ENCODE results near the gene OR4F29. TPM values are rescaled to one million over a fixed set of nuclear protein-coding genes. Genes with fewer than 3 reads are reported as not detected.
"Not testable (repeated sequence)": the region's sequence is repeated elsewhere in the genome, so short reads cannot be mapped to it uniquely, and the experiment has no call there.

OR4F29 gene
- total RNA-seq (ENCODE audit: unreplicated experiment), result not detected
- long read RNA-seq, result 0 reads

- H3K27me3 Mint-ChIP-seq (ENCODE audit: unreplicated experiment); H3K4me1 Mint-ChIP-seq (ENCODE audit: low read depth, unreplicated experiment); H3K4me3 Mint-ChIP-seq (ENCODE audit: unreplicated experiment); H3K27ac Mint-ChIP-seq (ENCODE audit: unreplicated experiment); DNase-seq; H3K36me3 Mint-ChIP-seq (ENCODE audit: unreplicated experiment); H3K9me3 Mint-ChIP-seq (ENCODE audit: unreplicated experiment): not testable (repeated sequence)
These were observed at the start of gene OR4F29 for GRCh38 chr1:451578-451977. Gene OR4F29 (minus strand): TSS chr1:451678. CDS start chr1:451678, 0 bp downstream.

Other genes starting within 250 kb of the OR4F29 start
- gene OR4F16, start 235.0 kb upstream of the OR4F29 start, total RNA-seq (ENCODE audit: unreplicated experiment), result not detected